Naive B cell (primary cell): ENCODE measurements around the gene SMIM35. TPM values are rescaled to one million over a fixed set of nuclear protein-coding genes. Genes with fewer than 3 reads are reported as not detected.
"Not testable (repeated sequence)": the region's sequence is repeated elsewhere in the genome, so short reads cannot be mapped to it uniquely, and the experiment has no call there.

Experiments
- ATAC-seq, 2 donors: fragments of 150-1000 bp; cut with Tn5 transposase; 2 replicates each; pipeline ENCODE4 v1.10.0; 2021; ENCODE audit warnings: low read depth in 2 of 2, mild to moderate bottlenecking in 2 of 2, moderate library complexity in 2 of 2
- DNase-seq: peaks from one replicate; pipeline ENCODE4 v3.0.0; 2022
- H3K27ac Mint-ChIP-seq, 6 donors: one replicate each; pipeline ENCODE4 v1.8.0; 2020 to 2022; ENCODE audit warnings: mild to moderate bottlenecking in 6 of 6, mixed read lengths in 6 of 6, moderate library complexity in 5 of 6, inconsistent platforms in 2 of 6
- H3K27me3 Mint-ChIP-seq, 3 donors: one replicate each; pipeline ENCODE4 v1.8.0; 2021 to 2022; ENCODE audit warnings: mixed read lengths in 3 of 3, mild to moderate bottlenecking in 1 of 3
- H3K36me3 Mint-ChIP-seq, 2 donors: one replicate each; pipeline ENCODE4 v1.8.0; 2020 to 2022; ENCODE audit warnings: mixed read lengths in 2 of 2, inconsistent platforms in 1 of 2, mild to moderate bottlenecking in 1 of 2
- H3K4me1 Mint-ChIP-seq, 3 donors: one replicate each; pipeline ENCODE4 v1.8.0; 2020 to 2022; ENCODE audit warnings: mixed read lengths in 3 of 3, inconsistent platforms in 1 of 3, mild to moderate bottlenecking in 1 of 3, moderate library complexity in 1 of 3
- H3K4me3 Mint-ChIP-seq, 8 donors: one replicate each; pipeline ENCODE4 v1.8.0; 2020 to 2022; ENCODE audit warnings: mild to moderate bottlenecking in 8 of 8, mixed read lengths in 8 of 8, moderate library complexity in 8 of 8, inconsistent platforms in 2 of 8
- H3K9me3 Mint-ChIP-seq, 7 donors: one replicate each; pipeline ENCODE4 v1.8.0; 2020 to 2022; ENCODE audit warnings: mixed read lengths in 7 of 7, mild to moderate bottlenecking in 5 of 7, inconsistent platforms in 2 of 7, moderate library complexity in 1 of 7
- polyA plus RNA-seq, 6 donors: library from polyadenylated mRNA; unstranded; fragments of 300-500 nt; fragmentation: Illumina TruSeq; gene quantifications; one replicate each; pipeline ENCODE4 v1.2.3, GENCODE V29; 2021; ENCODE audit warnings: low read depth in 6 of 6

SMIM35 gene
- polyA plus RNA-seq, 6 donors from 2014 or later = 0.77 to 3.4 (median 1.1) TPM

DNA sequence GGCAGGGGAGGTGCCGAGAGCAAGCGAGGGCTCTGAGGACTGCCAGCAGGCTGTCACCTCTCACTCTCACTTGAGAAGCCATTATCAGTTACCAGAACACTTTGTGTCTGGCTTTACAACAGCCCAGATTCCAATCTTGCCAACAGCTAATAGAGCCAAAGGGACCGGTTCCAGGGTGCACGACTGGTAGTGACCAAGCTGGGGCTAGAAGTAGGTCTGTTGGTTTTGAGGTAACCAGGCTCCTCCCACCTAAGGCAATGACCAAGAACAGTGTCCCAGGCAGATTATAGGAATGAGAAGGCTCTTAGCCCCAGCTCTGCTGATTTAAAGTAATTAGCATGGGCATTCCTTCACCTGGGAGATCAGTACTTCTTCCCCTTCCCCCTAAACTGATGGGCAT, 107.8 kb downstream of the SMIM35 start:
- Mint-ChIP-seq H3K27ac (peak overlapping the region in 5 of 6 donors; percentile 61 to 99 (median 94)), H3K4me1 (peaks cover 34 to 72% (median 57%) of the 10 kb centered on the region in 3 donors)
- DNase-seq = no peak

DNA sequence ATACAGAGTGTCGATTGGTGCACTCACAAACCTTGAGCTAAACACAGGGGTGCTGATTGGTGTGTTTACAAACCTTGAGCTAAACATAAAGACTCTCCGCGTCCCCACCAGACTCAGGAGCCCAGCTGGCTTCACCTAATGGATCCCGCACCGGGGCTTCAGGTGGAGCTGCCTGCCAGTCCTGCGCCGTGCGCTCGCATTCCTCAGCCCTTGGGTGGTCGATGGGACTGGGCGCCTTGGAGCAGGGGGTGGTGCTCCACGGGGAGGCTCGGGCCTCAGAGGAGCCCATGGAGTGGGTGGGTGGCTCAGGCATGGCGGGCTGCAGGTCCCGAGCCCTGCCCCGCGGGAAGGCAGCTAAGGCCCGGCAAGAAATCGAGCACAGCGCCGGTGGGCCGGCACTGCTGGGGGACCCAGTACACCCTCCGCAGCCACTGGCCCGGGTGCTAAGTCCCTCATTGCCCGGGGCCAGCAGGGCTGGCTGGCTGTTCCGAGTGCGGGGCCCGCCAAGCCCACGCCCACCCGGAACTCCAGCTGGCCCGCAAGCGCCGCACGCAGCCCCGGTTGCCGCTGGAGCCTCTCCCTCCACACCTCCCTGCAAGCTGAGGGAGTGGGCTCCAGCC, 108.4 kb downstream of the SMIM35 start:
- not testable (repeated sequence) for DNase-seq, H3K4me3 Mint-ChIP-seq, ATAC-seq, H3K36me3 Mint-ChIP-seq, H3K9me3 Mint-ChIP-seq, H3K27me3 Mint-ChIP-seq
- H3K27ac Mint-ChIP-seq = peak overlapping the region in 3 of 6 donors; percentile 47 to 82 (median 64)
- peaks cover 31 to 66% (median 53%) of the 10 kb centered on the region in 3 donors for H3K4me1 Mint-ChIP-seq

More for the DNA sequence above, 107.8 kb downstream of the SMIM35 start:
- Mint-ChIP-seq H3K27me3 (no peaks in the 10 kb centered on the region), H3K4me3 (peak overlapping the region in 5 of 8 donors; percentile 10 to 82 (median 53)), H3K36me3 (no peaks in the 10 kb centered on the region), H3K9me3 (peaks cover 0 to 2% (median 0%) of the 10 kb centered on the region in 7 donors)
- ATAC-seq = no peak

DNA sequence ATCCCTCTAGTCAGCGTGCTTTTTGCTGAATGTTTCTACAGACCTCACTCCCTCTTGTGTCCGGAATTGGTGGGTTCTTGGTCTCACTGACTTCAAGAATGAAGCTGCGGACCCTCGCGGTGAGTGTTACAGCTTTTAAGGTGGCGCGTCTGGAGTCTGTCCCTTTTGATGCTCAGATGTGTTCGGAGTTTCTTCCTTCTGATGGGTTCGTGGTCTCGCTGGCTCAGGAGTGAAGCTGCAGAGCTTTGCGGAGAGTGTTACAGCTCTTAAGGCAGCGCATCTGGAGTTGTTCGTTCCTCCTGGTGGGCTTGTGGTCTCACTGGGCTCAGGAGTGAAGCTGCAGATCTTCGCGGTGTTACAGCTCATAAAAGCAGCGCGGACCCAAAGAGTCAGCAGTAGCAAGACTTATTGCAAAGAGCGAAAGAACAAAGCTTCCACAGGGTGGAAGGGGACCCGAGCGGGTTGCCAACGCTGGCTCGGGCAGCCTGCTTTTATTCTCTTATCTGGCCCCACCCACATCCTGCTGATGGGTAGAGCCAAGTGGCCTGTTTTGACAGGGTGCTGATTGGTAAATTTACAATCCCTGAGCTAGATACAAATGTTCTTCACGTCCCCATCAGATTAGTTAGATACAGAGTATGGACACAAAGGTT, 109.0 kb downstream of the SMIM35 start:
- H3K4me3 Mint-ChIP-seq = peak overlapping the region in 3 of 8 donors; percentile 2 to 80 (median 69)
- not testable (repeated sequence) for DNase-seq, ATAC-seq, H3K36me3 Mint-ChIP-seq, H3K9me3 Mint-ChIP-seq, H3K27me3 Mint-ChIP-seq
- H3K4me1 Mint-ChIP-seq = peaks cover 32 to 64% (median 53%) of the 10 kb centered on the region in 3 donors
- peak overlapping the region in 5 of 6 donors; percentile 47 to 84 (median 64) for H3K27ac Mint-ChIP-seq

DNA sequence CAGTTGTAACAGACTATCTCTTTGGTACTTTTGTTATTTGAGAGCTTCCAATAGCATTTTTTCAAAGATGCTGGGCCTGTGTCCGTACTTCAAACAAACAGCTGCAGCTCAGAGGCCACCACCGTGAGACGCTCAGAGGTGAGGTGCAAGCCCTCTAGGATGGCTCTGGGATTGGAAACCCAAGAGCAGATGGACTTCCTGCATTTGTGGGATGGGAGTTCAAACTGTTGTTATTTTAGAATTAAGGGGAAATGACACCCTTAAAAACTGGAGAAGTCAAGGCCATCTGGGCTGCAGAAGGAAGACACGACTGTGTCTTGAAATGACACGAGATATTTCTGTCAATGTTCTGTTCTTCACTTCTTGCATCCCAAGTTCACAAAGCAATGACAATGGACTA, 109.7 kb downstream of the SMIM35 start:
- no peaks in the 10 kb centered on the region for H3K27me3 Mint-ChIP-seq
- ATAC-seq (no peak), DNase-seq (no peak)
- no peaks in the 10 kb centered on the region for H3K36me3 Mint-ChIP-seq
- peaks cover 0 to 2% (median 0%) of the 10 kb centered on the region in 7 donors for H3K9me3 Mint-ChIP-seq
- no peak overlapping the region for H3K4me3 Mint-ChIP-seq
- H3K27ac Mint-ChIP-seq = peak overlapping the region in 5 of 6 donors; percentile 29 to 82 (median 60)
- peaks cover 32 to 63% (median 52%) of the 10 kb centered on the region in 3 donors for H3K4me1 Mint-ChIP-seq

DNA sequence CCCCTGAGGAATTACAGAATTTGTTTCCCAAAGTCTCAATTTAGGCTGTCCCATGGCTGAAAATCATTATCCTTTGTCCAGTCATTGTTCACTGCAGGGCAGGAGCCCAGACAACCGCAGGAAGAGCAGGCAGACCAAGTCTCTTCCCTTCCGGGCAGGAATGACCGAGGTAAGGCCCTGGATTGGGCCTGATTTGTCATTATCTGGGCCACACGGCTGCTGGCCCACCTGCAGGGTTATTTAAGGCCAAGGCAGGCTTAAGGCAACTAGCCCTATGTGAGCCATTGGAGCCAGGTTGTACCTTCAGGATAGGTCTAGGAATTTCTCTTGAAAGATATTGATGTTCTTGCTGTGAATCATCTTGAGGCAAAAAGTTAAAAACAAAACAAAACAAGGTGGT, 110.3 kb downstream of the SMIM35 start:
- Mint-ChIP-seq H3K36me3 (no peaks in the 10 kb centered on the region), H3K27me3 (no peaks in the 10 kb centered on the region), H3K4me1 (peaks cover 27 to 64% (median 52%) of the 10 kb centered on the region in 3 donors), H3K4me3 (peak overlapping the region in 1 of 8 donors; percentile 71), H3K27ac (peak overlapping the region in 2 of 6 donors; percentile 53 to 82), H3K9me3 (peaks cover 0 to 2% (median 0%) of the 10 kb centered on the region in 7 donors)
- no peak for ATAC-seq
- DNase-seq = no peak

DNA sequence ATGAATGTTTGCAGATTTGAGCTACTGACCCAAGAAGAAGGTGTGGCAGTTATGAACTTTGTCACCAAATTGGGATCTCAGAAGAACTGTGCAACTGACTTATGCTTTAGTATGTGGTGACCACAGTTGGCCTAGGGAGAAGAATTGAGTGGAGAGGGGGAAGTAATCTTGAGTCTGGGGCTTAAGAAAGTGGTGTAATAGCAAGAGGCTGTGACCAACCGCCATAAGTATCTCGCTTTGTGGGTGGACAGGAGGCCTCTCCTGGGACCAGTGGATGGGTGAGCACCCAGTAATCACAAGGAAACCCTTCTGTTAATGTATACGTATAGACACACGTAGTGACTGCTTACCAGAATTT, 113.3 kb downstream of the SMIM35 start:
- no peak overlapping the region for H3K4me3 Mint-ChIP-seq
- H3K36me3 Mint-ChIP-seq = no peaks in the 10 kb centered on the region
- peaks cover 0 to 2% (median 0%) of the 10 kb centered on the region in 7 donors for H3K9me3 Mint-ChIP-seq
- ATAC-seq (no peak), DNase-seq (no peak)
- peaks cover 28 to 62% (median 55%) of the 10 kb centered on the region in 3 donors for H3K4me1 Mint-ChIP-seq
- H3K27me3 Mint-ChIP-seq = no peaks in the 10 kb centered on the region
- no peak overlapping the region for H3K27ac Mint-ChIP-seq

DNA sequence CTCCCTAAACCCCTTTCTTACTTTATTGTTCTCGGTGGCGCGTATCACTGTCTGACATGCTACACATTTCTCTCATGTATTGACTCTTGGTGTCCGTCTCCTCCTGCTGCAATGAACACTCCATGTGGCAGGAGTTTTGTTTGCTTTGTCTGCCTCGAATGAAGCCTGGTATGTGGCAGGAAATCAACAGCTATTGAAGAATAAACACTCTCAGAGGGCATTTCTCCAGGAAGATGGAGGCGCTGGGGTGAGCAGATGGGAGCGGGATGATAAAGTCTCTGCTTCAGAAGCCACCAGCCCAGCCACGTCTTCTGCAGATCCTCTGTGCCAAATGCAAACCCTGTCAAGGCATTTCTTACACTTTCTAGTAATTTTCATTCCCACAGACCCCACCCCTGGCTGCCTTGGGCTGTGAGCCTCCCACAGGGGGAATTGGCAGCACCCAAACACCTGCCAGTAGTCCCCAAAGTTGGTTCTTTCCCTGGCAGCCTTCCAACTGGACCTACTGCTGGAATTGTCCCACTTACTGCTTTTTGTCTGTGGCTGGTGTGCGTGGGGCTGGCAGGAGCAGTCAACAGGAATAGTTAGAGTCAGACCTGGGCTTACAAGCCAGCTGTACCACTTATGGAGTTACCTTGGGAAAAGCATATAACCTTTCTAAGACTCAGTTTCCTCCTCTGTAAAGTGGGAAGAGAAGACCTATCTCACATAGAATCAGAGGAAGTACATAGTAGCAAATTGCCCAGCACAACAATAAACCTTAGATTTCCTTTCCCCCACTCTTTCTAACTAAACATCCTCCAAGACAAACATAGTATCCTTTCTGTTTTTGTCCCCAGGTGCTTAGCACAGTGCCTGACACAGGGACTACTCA, 113.9 kb downstream of the SMIM35 start:
- peaks cover 28 to 59% (median 54%) of the 10 kb centered on the region in 3 donors for H3K4me1 Mint-ChIP-seq
- no peaks in the 10 kb centered on the region for H3K36me3 Mint-ChIP-seq

DNA sequence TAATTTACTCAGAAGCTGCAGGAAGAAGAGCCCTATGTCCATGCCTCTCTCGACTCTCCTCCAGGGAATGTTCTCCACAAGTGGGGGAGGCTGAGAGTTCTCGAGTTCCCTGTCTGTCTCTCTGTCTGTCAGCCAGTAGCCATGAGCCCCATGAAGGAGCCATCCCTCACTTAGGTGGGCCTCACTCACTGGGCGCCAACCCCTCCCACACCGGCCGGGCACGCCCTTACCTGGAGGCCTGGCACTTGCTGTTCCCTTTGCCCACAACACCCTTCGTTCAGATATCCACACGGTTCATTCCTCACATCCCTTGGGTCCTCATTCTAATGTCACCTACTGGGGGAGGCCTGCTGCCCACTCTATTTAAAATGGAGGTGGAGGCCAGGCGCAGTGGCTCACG, 114.7 kb downstream of the SMIM35 start:
- Mint-ChIP-seq H3K9me3 (peaks cover 0 to 2% (median 0%) of the 10 kb centered on the region in 7 donors), H3K27me3 (no peaks in the 10 kb centered on the region), H3K27ac (peak overlapping the region in 1 of 6 donors; percentile 28), H3K36me3 (no peaks in the 10 kb centered on the region), H3K4me3 (peak overlapping the region in 1 of 8 donors; percentile 20), H3K4me1 (peaks cover 29 to 51% (median 46%) of the 10 kb centered on the region in 3 donors)
- DNase-seq (no peak), ATAC-seq (no peak)

More for the DNA sequence above, 113.9 kb downstream of the SMIM35 start:
- Mint-ChIP-seq H3K27ac (peak overlapping the region in 3 of 6 donors; percentile 65 to 85 (median 83)), H3K4me3 (peak overlapping the region in 1 of 8 donors; percentile 44), H3K9me3 (peaks cover 0 to 2% (median 0%) of the 10 kb centered on the region in 7 donors), H3K27me3 (no peaks in the 10 kb centered on the region)
- DNase-seq (no peak), ATAC-seq (no peak)

DNA sequence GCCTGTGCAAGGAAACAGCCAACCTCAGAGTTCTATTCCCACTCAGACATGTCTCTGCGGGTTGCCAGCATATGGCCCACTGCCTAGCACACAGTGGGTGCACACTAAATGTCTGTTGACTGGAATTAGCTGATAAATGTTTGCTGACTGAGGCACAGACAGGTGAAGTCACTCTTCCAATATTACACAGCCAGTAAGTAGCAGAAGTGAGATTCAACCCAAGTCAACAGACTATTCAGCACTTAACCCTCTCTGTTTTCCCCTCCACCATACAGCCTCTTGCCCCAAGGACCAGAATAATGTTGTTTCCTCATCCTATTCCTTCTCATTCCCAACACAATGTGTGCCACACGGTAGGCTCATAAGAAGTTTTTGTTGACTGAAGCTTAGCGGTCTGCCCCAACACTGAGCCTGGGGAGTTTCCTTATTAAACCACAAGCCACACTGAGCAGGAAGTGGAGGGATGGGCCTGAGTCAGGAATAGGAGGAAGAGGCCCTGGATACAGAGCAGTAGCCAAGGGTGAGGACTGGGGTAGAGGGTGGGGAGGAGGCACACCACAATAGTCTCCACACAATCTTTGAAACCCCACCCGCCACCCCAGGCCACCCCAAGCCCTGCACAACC, 116.3 kb downstream of the SMIM35 start:
- Mint-ChIP-seq H3K4me3 (peak overlapping the region in 3 of 8 donors; percentile 10 to 59 (median 26)), H3K27ac (peak overlapping the region in 2 of 6 donors; percentile 58 to 59), H3K36me3 (no peaks in the 10 kb centered on the region), H3K4me1 (peaks cover 26 to 45% (median 39%) of the 10 kb centered on the region in 3 donors), H3K9me3 (peaks cover 0 to 2% (median 0%) of the 10 kb centered on the region in 7 donors), H3K27me3 (no peaks in the 10 kb centered on the region)
- no peak for DNase-seq
- ATAC-seq = peak; percentile 58 to 73

DNA sequence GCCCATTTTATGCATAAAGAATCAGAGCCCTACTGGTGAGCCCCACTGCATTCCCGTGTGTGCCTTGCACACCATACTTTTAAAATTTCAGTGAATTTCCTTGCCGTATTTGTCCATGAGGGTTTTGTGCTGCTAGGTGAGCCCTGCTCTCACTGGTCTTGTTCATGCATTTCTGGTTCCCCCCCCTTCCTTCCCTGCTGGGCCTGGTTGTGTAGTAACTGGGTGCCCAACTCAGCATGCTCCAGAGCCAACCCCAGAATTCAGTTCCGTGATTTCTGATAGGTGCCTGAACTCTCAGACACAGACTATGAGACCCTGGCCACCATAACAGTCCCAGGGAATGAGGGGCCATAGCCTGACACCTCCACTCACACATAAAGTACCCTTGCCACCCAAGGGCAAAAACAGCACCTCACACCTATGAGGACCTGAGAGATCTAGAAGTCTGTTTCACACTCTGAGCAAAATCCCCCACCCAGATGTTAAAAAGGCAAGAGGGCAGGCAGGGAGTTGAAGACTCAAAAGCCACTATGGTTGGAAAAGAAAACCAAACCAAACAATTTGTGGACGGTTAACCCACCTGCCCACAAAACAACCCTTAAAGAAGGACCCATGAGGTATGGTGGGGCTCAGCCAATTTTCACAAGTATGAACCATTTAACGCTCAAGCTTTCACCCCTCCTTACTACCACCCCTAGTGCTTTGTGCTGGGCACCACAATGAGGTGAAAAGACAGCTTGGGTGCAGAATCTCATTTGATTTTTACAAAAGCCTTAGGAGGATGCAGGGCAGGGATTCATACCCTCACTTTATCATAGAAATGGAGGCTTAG, 117.4 kb downstream of the SMIM35 start:
- H3K27ac Mint-ChIP-seq = peak overlapping the region in 1 of 6 donors; percentile 57
- no peaks in the 10 kb centered on the region for H3K36me3 Mint-ChIP-seq
- DNase-seq = no peak
- no peaks in the 10 kb centered on the region for H3K9me3 Mint-ChIP-seq
- no peaks in the 10 kb centered on the region for H3K27me3 Mint-ChIP-seq
- ATAC-seq = no peak
- peaks cover 26 to 40% (median 33%) of the 10 kb centered on the region in 3 donors for H3K4me1 Mint-ChIP-seq
- no peak overlapping the region for H3K4me3 Mint-ChIP-seq

DNA sequence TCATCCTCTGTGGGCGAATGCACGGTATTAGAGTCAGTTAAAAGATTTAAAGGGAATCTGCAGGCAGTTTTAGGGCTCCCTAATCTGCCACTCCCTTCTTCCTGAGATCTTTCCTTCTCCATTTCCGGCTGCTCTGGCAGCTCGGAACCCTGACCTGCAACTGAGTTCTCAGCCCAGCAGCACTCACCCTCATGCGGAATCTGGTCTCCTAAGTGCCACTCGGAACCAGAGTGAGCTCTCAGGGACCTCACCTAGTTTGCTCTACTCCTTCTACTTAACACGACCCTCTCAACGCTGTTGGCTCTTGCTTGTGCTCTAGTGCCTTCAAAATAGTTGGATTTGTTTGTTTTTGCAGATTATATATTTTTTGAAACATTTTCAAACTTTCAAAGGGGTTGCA, 119.9 kb downstream of the SMIM35 start:
- H3K27ac Mint-ChIP-seq = peak overlapping the region in 4 of 6 donors; percentile 3 to 51 (median 14)
- H3K4me1 Mint-ChIP-seq = peaks cover 21 to 33% (median 22%) of the 10 kb centered on the region in 3 donors
- H3K36me3 Mint-ChIP-seq = peaks cover 0 to 2% of the 10 kb centered on the region in 2 donors
- ATAC-seq = no peak
- H3K4me3 Mint-ChIP-seq = no peak overlapping the region
- no peaks in the 10 kb centered on the region for H3K27me3 Mint-ChIP-seq
- H3K9me3 Mint-ChIP-seq = no peaks in the 10 kb centered on the region
- DNase-seq = no peak

DNA sequence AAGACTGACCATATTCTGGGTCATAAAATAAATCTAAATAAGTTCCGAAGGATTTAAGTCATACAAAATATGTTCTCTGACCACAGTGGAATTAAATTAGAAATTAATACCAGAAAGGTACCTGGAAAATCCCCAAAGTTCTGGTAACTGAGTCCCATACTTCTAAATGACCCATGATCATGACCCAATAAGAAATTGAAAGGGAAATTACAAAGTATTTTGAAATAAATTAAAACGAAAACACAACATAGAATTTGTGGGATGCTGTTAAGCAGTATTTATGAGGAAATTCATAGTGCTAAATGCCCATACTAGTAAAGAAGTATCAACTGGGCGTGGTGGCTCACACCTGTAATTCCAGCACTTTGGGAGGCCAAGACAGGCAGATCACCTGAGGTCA, 123.9 kb downstream of the SMIM35 start:
- Mint-ChIP-seq H3K9me3 (peaks cover 13 to 24% (median 20%) of the 10 kb centered on the region in 7 donors), H3K4me1 (peaks cover 23 to 25% (median 23%) of the 10 kb centered on the region in 3 donors), H3K27ac (peak overlapping the region in 1 of 6 donors; percentile 44), H3K36me3 (peaks cover 25 to 38% of the 10 kb centered on the region in 2 donors), H3K4me3 (no peak overlapping the region), H3K27me3 (no peaks in the 10 kb centered on the region)
- no peak for ATAC-seq
- DNase-seq = no peak
